Measurements from ENCODE around the gene CHRNB1. TPM values are rescaled to one million over a fixed set of nuclear protein-coding genes. Genes with fewer than 3 reads are reported as not detected.
A peak's percentile ranks its signal among the peaks of the same experiment; 100 is the strongest.
"Not testable (repeated sequence)": the region's sequence is repeated elsewhere in the genome, so short reads cannot be mapped to it uniquely, and the experiment has no call there.

CHRNB1 gene
- total and polyA plus RNA-seq, 4 donors: 7.0 to 11.9 (median 10.6) TPM

- Histone ChIP-seq H3K36me3 (ENCODE audit: control insufficient read depth in 4 of 4, insufficient read depth in 4 of 4, low read length in 4 of 4) (peaks cover 0 to under 1% (median 0%) of the 10 kb centered on the region in 4 donors), H3K9me3 (ENCODE audit: control insufficient read depth in 4 of 4, insufficient read depth in 3 of 4, low read length in 3 of 4) (no peaks in the 10 kb centered on the region), H3K4me3 (peak within 1 kb of the TSS; percentile 70), H3K27me3 (ENCODE audit: control insufficient read depth in 3 of 3, insufficient read depth in 3 of 3, low read length in 2 of 3) (no peaks in the 10 kb centered on the region), H3K9ac (ENCODE audit: insufficient read depth in 1 of 2, low read length in 2 of 2) (peak within 1 kb of the TSS; percentile 86 to 88), H3K4me1 (ENCODE audit: control insufficient read depth in 5 of 5, insufficient read depth in 5 of 5, low read length in 5 of 5) (peaks cover 12 to 52% (median 40%) of the 10 kb centered on the region in 5 donors), H3K27ac (ENCODE audit: low read depth in 1 of 2, low read length in 1 of 2) (peak within 1 kb of the TSS; percentile 98 to 99)
- 0 to 1% methylated on average over 40 to 92 of the region's 92 CpGs for WGBS, 2 donors
- no peak for TF ChIP-seq CTCF (IDR thresholded peaks at IDR 0.05; ENCODE audit: control extremely low read depth, extremely low read depth)
- DNase-seq (peak; percentile 61 to 76 (median 66)), ATAC-seq (ENCODE audit: insufficient read depth, low FRiP score) (no peak)
These were observed 34.6 kb downstream of the CHRNB1 start, which contains the start of gene ZBTB4 for GRCh38 chr17:7479213-7480088. ZBTB4 (minus strand) TSS chr17:7479631; CDS start chr17:7466801, 12,830 bp downstream.

DNA sequence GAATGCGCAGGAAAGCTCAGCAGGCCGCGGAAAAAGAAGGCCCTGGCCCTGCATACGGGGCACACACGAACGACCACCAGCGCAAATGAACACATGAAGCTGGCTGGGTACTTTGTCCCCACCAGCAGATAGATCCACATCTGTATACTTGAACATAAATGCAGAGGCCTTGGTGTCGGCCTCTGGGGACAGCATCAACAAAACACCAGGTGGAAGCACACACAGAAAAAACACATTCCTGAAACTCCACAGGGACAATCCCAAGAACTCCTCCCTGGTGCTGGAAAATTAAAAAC, 35.2 kb downstream of the CHRNB1 start:
- Histone ChIP-seq H3K27me3 (ENCODE audit: control insufficient read depth in 3 of 3, insufficient read depth in 3 of 3, low read length in 2 of 3) (no peaks in the 10 kb centered on the region), H3K4me3 (peak overlapping the region; percentile 51), H3K4me1 (ENCODE audit: control insufficient read depth in 5 of 5, insufficient read depth in 5 of 5, low read length in 5 of 5) (peaks cover 12 to 54% (median 38%) of the 10 kb centered on the region in 5 donors), H3K9ac (ENCODE audit: insufficient read depth in 1 of 2, low read length in 2 of 2) (peak overlapping the region; percentile 65 to 86), H3K36me3 (ENCODE audit: control insufficient read depth in 4 of 4, insufficient read depth in 4 of 4, low read length in 4 of 4) (no peaks in the 10 kb centered on the region), H3K9me3 (ENCODE audit: control insufficient read depth in 4 of 4, insufficient read depth in 3 of 4, low read length in 3 of 4) (no peaks in the 10 kb centered on the region), H3K27ac (ENCODE audit: low read depth in 1 of 2, low read length in 1 of 2) (peak overlapping the region; percentile 97 to 98)
- ATAC-seq (ENCODE audit: insufficient read depth, low FRiP score) (no peak), DNase-seq (peak in 1 of 3 donors; percentile 60)
- 5 to 8% methylated on average over 8 of the region's 8 CpGs for WGBS, 2 donors
- no peak for TF ChIP-seq CTCF (IDR thresholded peaks at IDR 0.05; ENCODE audit: control extremely low read depth, extremely low read depth)

GRCh38 chr17:7481275-7481674, 36.4 kb downstream of the CHRNB1 start, which contains the start of gene SLC35G6:
SLC35G6 (plus strand) TSS chr17:7481446; CDS start chr17:7481517, 71 bp downstream.
- Histone ChIP-seq H3K27ac (ENCODE audit: low read depth in 1 of 2, low read length in 1 of 2) (peak within 1 kb of the TSS; percentile 98 to 100), H3K4me1 (ENCODE audit: control insufficient read depth in 5 of 5, insufficient read depth in 5 of 5, low read length in 5 of 5) (peaks cover 8 to 60% (median 35%) of the 10 kb centered on the region in 5 donors), H3K9ac (ENCODE audit: insufficient read depth in 1 of 2, low read length in 2 of 2) (peak within 1 kb of the TSS; percentile 65 to 86)
- ATAC-seq (ENCODE audit: insufficient read depth, low FRiP score); H3K9me3 ChIP-seq (ENCODE audit: control insufficient read depth in 4 of 4, insufficient read depth in 3 of 4, low read length in 3 of 4); H3K4me3 ChIP-seq; H3K36me3 ChIP-seq (ENCODE audit: control insufficient read depth in 4 of 4, insufficient read depth in 4 of 4, low read length in 4 of 4); H3K27me3 ChIP-seq (ENCODE audit: control insufficient read depth in 3 of 3, insufficient read depth in 3 of 3, low read length in 2 of 3); DNase-seq: not testable (repeated sequence)
- WGBS, 2 donors: 93 to 100% methylated on average over 4 of the region's 4 CpGs

- H3K4me3 ChIP-seq; DNase-seq; ATAC-seq (ENCODE audit: insufficient read depth, low FRiP score); H3K27me3 ChIP-seq (ENCODE audit: control insufficient read depth in 3 of 3, insufficient read depth in 3 of 3, low read length in 2 of 3); H3K36me3 ChIP-seq (ENCODE audit: control insufficient read depth in 4 of 4, insufficient read depth in 4 of 4, low read length in 4 of 4); H3K9me3 ChIP-seq (ENCODE audit: control insufficient read depth in 4 of 4, insufficient read depth in 3 of 4, low read length in 3 of 4): not testable (repeated sequence)
- Histone ChIP-seq H3K4me1 (ENCODE audit: control insufficient read depth in 5 of 5, insufficient read depth in 5 of 5, low read length in 5 of 5) (peaks cover 0 to 59% (median 30%) of the 10 kb centered on the region in 5 donors), H3K9ac (ENCODE audit: insufficient read depth in 1 of 2, low read length in 2 of 2) (peak overlapping the region in 1 of 2 donors; percentile 23), H3K27ac (ENCODE audit: low read depth in 1 of 2, low read length in 1 of 2) (peak overlapping the region in 1 of 2 donors; percentile 100)
- WGBS, 2 donors: 86 to 88% methylated on average over 31 of the region's 31 CpGs
These were observed 37.2 kb downstream of the CHRNB1 start for GRCh38 chr17:7481842-7482741.

DNA sequence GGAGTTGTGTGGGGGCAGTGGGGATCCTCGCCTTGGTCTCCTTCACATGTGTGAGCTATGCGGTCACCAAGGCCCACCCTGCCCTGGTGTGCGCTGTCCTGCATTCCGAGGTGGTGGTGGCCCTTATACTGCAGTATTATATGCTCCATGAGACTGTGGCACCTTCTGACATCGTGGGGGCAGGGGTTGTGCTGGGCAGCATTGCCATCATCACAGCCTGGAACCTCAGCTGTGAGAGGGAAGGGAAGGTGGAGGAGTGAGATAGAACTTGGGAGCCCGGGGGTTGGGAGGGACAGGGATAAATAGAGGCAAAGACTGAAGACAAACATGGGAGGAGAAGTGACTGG, 37.9 kb downstream of the CHRNB1 start:
- H3K36me3 ChIP-seq (ENCODE audit: control insufficient read depth in 4 of 4, insufficient read depth in 4 of 4, low read length in 4 of 4); H3K9me3 ChIP-seq (ENCODE audit: control insufficient read depth in 4 of 4, insufficient read depth in 3 of 4, low read length in 3 of 4); ATAC-seq (ENCODE audit: insufficient read depth, low FRiP score); H3K4me3 ChIP-seq; H3K27me3 ChIP-seq (ENCODE audit: control insufficient read depth in 3 of 3, insufficient read depth in 3 of 3, low read length in 2 of 3); DNase-seq: not testable (repeated sequence)
- peak overlapping the region; percentile 99 to 100 for H3K27ac ChIP-seq (ENCODE audit: low read depth in 1 of 2, low read length in 1 of 2)
- WGBS, 2 donors: 74 to 78% methylated on average over 6 of the region's 6 CpGs
- peaks cover 6 to 59% (median 29%) of the 10 kb centered on the region in 5 donors for H3K4me1 ChIP-seq (ENCODE audit: control insufficient read depth in 5 of 5, insufficient read depth in 5 of 5, low read length in 5 of 5)
- peak overlapping the region; percentile 98 to 99 for H3K9ac ChIP-seq (ENCODE audit: insufficient read depth in 1 of 2, low read length in 2 of 2)
